HepG2 (cell line): ENCODE measurements around the gene IRF5.

ENCODE experiments used
- AHR ChIP-seq: IDR thresholded peaks from 2 replicates; pipeline ENCODE4 v1.6.1; 2018; ENCODE audit warnings: missing genetic modification reagents, missing compliant biosample characterization
- HBP1 ChIP-seq: IDR thresholded peaks from 2 replicates; pipeline ENCODE4 v1.6.1; 2016; ENCODE audit warnings: low read depth, control low read depth
- KLF12 ChIP-seq: sonication (generic); formaldehyde crosslinking; IDR thresholded peaks from 2 replicates; pipeline ENCODE4 v1.4.0; 2020; ENCODE audit warnings: missing genetic modification reagents, borderline replicate concordance
- MXD1 ChIP-seq: sonication (generic); formaldehyde crosslinking; IDR thresholded peaks from 2 replicates; pipeline ENCODE4 v1.4.0; 2020; ENCODE audit warnings: mild to moderate bottlenecking, missing genetic modification reagents
- SRF ChIP-seq: IDR thresholded peaks from 2 replicates; pipeline ENCODE4 v1.6.1; 2011; ENCODE audit warnings: mild to moderate bottlenecking, low read depth, low read length, moderate library complexity
- ZNF274 ChIP-seq: sonication (generic); formaldehyde crosslinking; IDR thresholded peaks from 2 replicates; pipeline ENCODE4 v1.5.1; 2020; ENCODE audit warnings: mild to moderate bottlenecking, missing genetic modification reagents
- ZNF639 ChIP-seq: conservative IDR thresholded peaks from 2 replicates; pipeline ENCODE4 v1.6.1; 2018; ENCODE audit warnings: missing genetic modification reagents

GRCh38 chr7:128939861-128940410 lies 2.2 kb downstream of the IRF5 start:
- no peak for TF ChIP-seq ZNF639 (CRISPR knock-in tag)
- TF ChIP-seq KLF12 = no peak
- TF ChIP-seq HBP1 = no peak
- TF ChIP-seq SRF = no peak
- no peak for TF ChIP-seq AHR (CRISPR knock-in tag)
- TF ChIP-seq ZNF274 = no peak
- no peak for TF ChIP-seq MXD1
